AG09309 (cell line): ENCODE data around the gene MYOCD.

Experiments used
- DNase-seq: peaks from one replicate; pipeline ENCODE4 v3.0.0-alpha.2; 2010; ENCODE audit warnings: low read depth
- H3K4me3 ChIP-seq: 2 replicates; pipeline ENCODE4 v1.5.1; 2011; ENCODE audit warnings: mild to moderate bottlenecking, low read depth, low read length, moderate library complexity; ENCODE audit not compliant: control insufficient read depth
- CTCF ChIP-seq: IDR thresholded peaks from 2 replicates; pipeline ENCODE4 v1.5.1; 2011; ENCODE audit warnings: mild to moderate bottlenecking, low read depth, low read length, inconsistent platforms; ENCODE audit not compliant: insufficient read depth, control insufficient read depth; ENCODE audit errors: missing control alignments

The MYOCD gene

GRCh38 chr17:12732366-12732765 is 66.7 kb downstream of the MYOCD start:
- DNase-seq = no peak
- no peak for TF ChIP-seq CTCF
- no peak overlapping the region for H3K4me3 ChIP-seq

- no peak overlapping the region for H3K4me3 ChIP-seq
- no peak for DNase-seq
- no peak for TF ChIP-seq CTCF
These were observed 69.2 kb downstream of the MYOCD start for GRCh38 chr17:12734926-12735325.

GRCh38 chr17:12735517-12735916 is 69.8 kb downstream of the MYOCD start:
- TF ChIP-seq CTCF = no peak
- DNase-seq = no peak
- no peak overlapping the region for H3K4me3 ChIP-seq

- TF ChIP-seq CTCF = no peak
- DNase-seq = no peak
- no peak overlapping the region for H3K4me3 ChIP-seq
These were observed 70.8 kb downstream of the MYOCD start for GRCh38 chr17:12736526-12736925.

GRCh38 chr17:12737740-12738469 is 72.2 kb downstream of the MYOCD start:
- H3K4me3 ChIP-seq = no peak overlapping the region
- no peak for TF ChIP-seq CTCF
- no peak for DNase-seq

GRCh38 chr17:12738624-12739023 is 72.9 kb downstream of the MYOCD start:
- no peak for DNase-seq
- TF ChIP-seq CTCF = no peak
- H3K4me3 ChIP-seq = no peak overlapping the region
